ENCODE measurements around the gene FAM193A.

The FAM193A gene

DNA sequence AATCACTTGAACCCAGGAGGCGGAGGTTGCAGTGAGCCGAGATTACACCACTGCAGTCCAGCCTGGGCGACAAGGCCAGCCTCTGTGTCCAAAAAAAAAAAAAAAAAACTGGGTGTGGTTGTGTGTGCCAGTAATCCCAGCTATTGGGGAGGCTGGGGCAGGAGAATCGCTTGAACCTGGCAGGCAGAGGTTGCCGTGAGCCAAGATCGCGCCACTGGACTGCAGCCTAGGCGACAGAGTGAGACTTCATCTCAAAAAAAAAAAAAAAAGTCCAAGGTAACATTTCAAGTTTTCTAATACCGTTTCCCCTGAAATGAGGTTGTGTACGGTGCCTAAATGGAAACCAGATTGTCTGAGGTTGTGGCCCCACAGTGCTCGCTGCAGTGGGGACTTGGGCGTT is 35.6 kb downstream of the FAM193A start:
- TF ChIP-seq CTCF (conservative IDR thresholded peaks at IDR 0.05) = no peak
- no peak overlapping the region for H3K27ac ChIP-seq

DNA sequence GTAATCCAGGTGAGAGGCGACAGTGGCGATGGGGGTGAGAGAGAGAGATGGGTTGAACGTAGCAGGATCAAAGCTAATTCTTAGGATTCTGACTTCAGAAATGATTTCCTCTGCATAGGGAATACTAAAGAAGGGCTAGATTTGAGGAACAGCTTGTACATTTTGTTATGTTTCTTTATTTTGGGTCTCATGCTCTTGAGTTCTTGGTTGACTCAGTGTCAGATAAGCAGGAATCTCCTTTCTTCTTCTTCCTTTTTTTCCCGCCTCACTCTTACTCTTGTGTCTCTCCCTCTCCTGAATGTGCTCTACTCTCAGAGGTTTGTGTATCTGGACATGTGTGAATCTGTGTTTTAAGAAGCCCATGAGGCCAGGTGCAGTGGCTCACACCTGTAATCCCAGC is 36.4 kb downstream of the FAM193A start:
- no peak overlapping the region for H3K27ac ChIP-seq
- TF ChIP-seq CTCF (conservative IDR thresholded peaks at IDR 0.05) = no peak

DNA sequence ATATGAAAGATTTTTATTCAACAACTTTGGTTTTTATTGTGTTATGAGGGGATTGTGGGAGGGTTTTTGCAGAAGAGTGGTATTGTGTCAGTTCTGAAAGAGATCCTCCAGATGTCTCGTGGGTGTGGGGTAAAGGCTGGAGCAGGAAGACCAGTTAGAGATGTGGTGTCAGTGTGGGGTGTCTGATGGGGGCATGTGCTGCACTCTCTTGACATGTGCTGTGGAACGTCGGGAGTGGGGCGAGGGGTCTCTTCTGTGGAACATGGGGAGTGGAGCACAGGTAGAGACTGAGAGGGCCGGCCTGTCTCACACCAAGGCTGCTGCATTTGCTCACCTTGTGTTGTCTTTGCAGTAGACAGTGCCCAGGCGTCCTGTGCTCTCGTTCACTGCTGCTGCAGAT is 37.6 kb downstream of the FAM193A start:
- H3K27ac ChIP-seq = no peak overlapping the region
- no peak for TF ChIP-seq CTCF (conservative IDR thresholded peaks at IDR 0.05)

DNA sequence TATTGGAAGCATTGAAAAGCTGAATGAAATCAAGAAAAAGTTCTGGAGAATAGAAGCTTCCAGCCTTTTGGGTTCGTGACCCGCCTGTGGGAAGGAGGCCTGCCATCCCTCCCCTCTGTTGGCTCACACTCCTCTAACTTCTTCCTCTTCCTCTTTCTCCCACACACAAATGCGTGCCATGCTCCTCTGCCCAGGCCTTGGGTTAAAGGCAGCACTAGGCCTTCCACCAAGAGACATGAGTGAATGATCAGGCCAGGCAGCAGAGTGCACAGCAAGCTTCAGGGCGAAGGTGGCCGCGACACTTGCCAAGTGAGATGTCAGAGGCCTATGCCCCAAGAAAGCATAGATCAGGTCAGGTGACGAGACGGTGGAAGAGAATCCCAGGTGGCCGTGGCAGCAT is 38.4 kb downstream of the FAM193A start:
- TF ChIP-seq CTCF (conservative IDR thresholded peaks at IDR 0.05) = no peak

DNA sequence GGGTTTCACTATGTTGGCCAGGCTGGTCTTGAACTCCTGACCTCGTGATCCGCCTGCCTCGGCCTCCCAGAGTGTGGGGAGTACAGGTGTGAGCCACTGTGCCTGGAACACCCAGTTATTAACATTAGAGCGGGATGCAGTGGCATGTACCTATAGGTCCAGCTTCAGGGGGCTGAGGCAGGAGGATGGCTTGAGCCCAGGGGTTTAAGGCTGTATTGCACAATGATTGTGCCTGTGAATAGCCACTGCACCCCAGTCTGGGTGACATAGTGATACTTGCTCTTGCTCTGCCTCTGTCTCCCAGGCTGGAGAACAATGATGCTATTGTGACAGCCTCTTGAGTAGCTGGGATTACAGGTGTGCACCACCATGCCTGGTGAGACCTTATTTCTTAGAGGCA is 39.8 kb downstream of the FAM193A start:
- TF ChIP-seq CTCF (conservative IDR thresholded peaks at IDR 0.05) = no peak
- no peak overlapping the region for H3K27ac ChIP-seq

More for the DNA sequence above, 38.4 kb downstream of the FAM193A start:
- no peak overlapping the region for H3K27ac ChIP-seq

DNA sequence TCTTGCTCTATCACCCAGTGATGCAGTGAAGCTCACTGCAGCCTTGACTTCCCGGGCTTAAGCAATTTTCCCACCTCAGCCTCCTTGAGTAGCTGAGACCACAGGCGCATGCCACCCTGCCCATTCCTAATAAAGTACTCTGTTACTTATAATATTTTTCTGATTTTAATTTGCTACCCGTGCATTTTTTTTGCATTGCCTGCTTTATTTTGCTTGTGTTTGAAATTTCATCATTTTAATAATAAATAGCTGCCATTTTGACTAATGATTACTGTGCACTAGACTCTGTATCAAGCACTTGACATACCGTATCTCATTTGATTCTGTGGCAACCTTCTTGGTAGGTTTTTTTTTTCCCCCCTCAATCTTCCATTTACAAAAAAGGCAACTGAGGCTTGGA is 41.7 kb downstream of the FAM193A start:
- no peak for TF ChIP-seq CTCF (conservative IDR thresholded peaks at IDR 0.05)

DNA sequence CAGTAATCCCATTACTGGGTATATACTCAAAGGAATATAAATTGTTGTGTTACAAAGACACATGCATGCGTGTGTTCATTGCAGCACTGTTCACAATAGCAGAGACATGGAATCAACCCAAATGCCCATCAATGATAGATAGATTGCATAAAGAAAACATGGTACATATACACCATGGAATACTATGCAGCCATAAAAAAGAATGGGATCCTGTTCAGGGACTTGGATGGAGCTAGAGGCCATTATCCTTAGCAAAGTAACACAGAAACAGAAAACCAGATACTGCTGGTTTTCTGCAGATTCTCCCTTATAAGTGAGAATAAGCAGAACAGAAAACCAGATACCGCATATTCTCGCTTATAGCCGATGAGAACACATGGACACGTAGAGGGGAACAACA is 43.5 kb downstream of the FAM193A start:
- no peak for TF ChIP-seq CTCF (conservative IDR thresholded peaks at IDR 0.05)
- no peak overlapping the region for H3K27ac ChIP-seq

More for the DNA sequence above, 41.7 kb downstream of the FAM193A start:
- H3K27ac ChIP-seq = no peak overlapping the region

DNA sequence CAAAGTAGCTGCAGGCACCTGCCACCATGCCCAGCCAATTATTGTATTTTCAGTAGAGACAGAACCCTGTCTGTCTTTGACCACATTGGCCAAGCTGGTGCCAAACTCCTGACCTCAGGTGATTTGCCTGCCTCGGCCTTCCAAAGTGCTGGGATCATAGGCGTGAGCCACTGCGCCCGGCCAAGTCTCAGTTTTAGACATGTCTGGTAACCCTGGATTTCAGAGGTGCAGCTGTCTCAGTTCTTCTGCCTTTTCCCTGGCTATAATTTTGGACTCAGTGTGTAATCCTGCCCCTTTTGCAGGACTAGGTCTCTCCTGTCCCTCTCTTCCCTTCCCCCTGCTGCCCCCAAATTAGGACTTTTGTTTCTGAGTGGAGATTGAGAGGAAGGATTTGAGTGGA is 46.6 kb downstream of the FAM193A start:
- peak overlapping the region; percentile 40 for H3K27ac ChIP-seq
- no peak for TF ChIP-seq CTCF (conservative IDR thresholded peaks at IDR 0.05)
